ENCODE data around the gene LRCOL1.

The LRCOL1 gene

GRCh38 chr12:132604151-132604618 lies 6.2 kb downstream of the LRCOL1 start:
- DNase-seq = no peak
- Histone ChIP-seq H3F3A (ENCODE audit: insufficient read depth, low read length) (no peaks in the 10 kb centered on the region), H3K9ac (ENCODE audit: low read length) (no peak overlapping the region), H3K27ac (ENCODE audit: low read length) (no peak overlapping the region), H3K4me2 (ENCODE audit: low read depth, low read length) (no peak overlapping the region), H3K27me3 (replicated peaks; ENCODE audit: insufficient read depth, low read length) (peaks cover 15% of the 10 kb centered on the region), H3K4me1 (ENCODE audit: low read length) (no peaks in the 10 kb centered on the region), H3K9me3 (replicated peaks; ENCODE audit: insufficient read depth, low read length) (no peaks in the 10 kb centered on the region), H3K4me3 (ENCODE audit: low read length) (no peak overlapping the region), H3K79me2 (ENCODE audit: low read length) (no peaks in the 10 kb centered on the region), H3K36me3 (replicated peaks; ENCODE audit: insufficient read depth, low read length) (no peaks in the 10 kb centered on the region), H3K9me2 (replicated peaks; ENCODE audit: insufficient read depth, low read length) (no peaks in the 10 kb centered on the region), H4K20me1 (ENCODE audit: insufficient read depth, low read length) (no peaks in the 10 kb centered on the region), H2AFZ (ENCODE audit: low read length) (no peak overlapping the region)
- no peak for TF ChIP-seq EZH2phosphoT487 (IDR thresholded peaks at IDR 0.05; ENCODE audit: low read length)
- TF ChIP-seq, protein P1, sequence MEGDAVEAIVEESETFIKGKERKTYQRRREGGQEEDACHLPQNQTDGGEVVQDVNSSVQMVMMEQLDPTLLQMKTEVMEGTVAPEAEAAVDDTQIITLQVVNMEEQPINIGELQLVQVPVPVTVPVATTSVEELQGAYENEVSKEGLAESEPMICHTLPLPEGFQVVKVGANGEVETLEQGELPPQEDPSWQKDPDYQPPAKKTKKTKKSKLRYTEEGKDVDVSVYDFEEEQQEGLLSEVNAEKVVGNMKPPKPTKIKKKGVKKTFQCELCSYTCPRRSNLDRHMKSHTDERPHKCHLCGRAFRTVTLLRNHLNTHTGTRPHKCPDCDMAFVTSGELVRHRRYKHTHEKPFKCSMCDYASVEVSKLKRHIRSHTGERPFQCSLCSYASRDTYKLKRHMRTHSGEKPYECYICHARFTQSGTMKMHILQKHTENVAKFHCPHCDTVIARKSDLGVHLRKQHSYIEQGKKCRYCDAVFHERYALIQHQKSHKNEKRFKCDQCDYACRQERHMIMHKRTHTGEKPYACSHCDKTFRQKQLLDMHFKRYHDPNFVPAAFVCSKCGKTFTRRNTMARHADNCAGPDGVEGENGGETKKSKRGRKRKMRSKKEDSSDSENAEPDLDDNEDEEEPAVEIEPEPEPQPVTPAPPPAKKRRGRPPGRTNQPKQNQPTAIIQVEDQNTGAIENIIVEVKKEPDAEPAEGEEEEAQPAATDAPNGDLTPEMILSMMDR (IDR thresholded peaks at IDR 0.05; ENCODE audit: low read length) = no peak
- TF ChIP-seq EZH2 (optimal IDR thresholded peaks at IDR 0.05; ENCODE audit: low read depth, low read length) = no peak

DNA sequence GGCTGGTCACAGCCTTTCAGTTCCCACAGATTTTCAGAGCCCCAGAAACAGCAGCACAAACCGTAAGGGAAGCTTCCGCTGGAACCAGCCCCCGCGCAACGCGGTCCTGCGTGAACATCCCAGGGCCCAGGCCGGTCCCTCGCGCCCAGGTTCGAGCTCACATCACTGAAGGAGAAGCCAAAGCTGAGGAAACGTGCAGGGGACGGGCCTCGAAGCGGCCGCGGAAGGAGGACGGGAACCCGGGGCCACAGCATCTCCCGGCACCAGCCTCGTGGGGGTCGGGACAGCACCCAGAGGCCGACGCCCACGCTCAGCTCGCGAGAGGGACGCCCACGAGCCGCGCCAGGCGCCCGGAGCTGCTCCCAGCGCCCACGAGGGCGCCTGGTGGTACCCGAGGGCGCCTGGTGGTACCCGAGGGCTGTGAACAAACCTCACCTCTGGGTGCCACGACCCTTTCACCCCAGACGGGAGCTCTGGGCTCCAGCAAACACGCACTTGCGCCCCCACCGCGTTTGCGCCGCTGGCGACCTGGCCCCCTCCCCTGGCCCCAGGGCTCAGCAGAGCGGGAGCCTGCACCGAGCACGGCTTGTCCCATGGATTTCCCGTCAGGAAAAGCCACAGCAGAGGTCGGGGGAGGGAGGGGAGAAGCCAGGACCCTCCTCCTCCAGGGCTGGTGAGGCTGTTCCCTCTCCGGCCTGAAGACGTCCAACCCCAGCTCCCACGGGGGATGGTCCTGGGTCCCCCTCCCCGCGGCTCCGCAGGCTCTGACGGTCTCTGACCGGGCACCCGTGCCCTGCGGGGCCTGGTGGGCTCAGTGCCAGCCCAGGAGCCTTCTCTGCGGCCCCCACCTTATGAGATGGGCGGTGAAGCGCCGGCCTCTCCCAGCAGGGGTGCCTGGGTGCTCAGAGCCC lies 6.9 kb downstream of the LRCOL1 start:
- Histone ChIP-seq H3K4me1 (ENCODE audit: low read length) (no peaks in the 10 kb centered on the region), H4K20me1 (ENCODE audit: insufficient read depth, low read length) (no peaks in the 10 kb centered on the region), H3K4me3 (ENCODE audit: low read length) (no peak overlapping the region), H2AFZ (ENCODE audit: low read length) (no peak overlapping the region), H3K9ac (ENCODE audit: low read length) (no peak overlapping the region), H3K4me2 (ENCODE audit: low read depth, low read length) (no peak overlapping the region), H3K9me3 (replicated peaks; ENCODE audit: insufficient read depth, low read length) (no peaks in the 10 kb centered on the region), H3K27ac (ENCODE audit: low read length) (no peak overlapping the region), H3K27me3 (replicated peaks; ENCODE audit: insufficient read depth, low read length) (peaks cover 15% of the 10 kb centered on the region), H3K79me2 (ENCODE audit: low read length) (no peaks in the 10 kb centered on the region), H3K36me3 (replicated peaks; ENCODE audit: insufficient read depth, low read length) (no peaks in the 10 kb centered on the region), H3K9me2 (replicated peaks; ENCODE audit: insufficient read depth, low read length) (no peaks in the 10 kb centered on the region), H3F3A (ENCODE audit: insufficient read depth, low read length) (no peaks in the 10 kb centered on the region)
- no peak for DNase-seq
- TF ChIP-seq, protein P1 (IDR thresholded peaks at IDR 0.05; ENCODE audit: low read length) = no peak
- TF ChIP-seq EZH2phosphoT487 (IDR thresholded peaks at IDR 0.05; ENCODE audit: low read length) (no peak), EZH2 (optimal IDR thresholded peaks at IDR 0.05; ENCODE audit: low read depth, low read length) (no peak)

DNA sequence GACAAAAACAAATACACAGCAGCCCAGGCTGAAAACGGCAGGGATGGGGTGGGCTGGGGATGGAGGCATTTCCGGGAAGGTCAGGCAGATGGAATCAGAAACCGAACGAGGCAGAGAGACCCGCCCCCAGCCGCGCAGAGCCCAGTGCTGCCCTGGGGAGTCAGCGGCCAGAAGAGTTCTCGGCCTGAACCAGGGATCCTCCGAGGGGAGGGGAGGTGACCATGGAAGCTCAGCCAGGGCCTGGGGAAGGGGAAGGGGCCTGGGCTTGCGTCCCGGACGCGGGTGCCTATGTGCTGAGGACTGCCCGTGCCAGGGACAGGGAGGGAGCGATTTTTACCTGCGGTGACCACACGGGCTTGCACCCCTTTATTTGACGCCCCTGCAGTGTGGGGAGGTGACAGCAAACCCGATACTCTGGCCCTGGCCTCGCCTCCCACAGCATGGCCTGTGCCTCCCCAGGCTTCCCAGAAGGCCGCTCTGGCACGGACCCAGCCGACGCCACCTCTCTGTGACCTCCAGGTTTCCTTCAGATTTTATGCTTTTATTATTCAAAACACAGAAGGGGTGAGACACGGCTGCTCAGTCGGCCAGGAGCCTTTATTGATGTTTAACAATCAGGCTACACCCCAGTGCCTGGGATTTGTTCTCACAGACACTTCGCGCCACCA lies 7.7 kb downstream of the LRCOL1 start:
- Histone ChIP-seq H3K9ac (ENCODE audit: low read length) (no peak overlapping the region), H3K27ac (ENCODE audit: low read length) (no peak overlapping the region), H3K36me3 (replicated peaks; ENCODE audit: insufficient read depth, low read length) (no peaks in the 10 kb centered on the region), H3K9me3 (replicated peaks; ENCODE audit: insufficient read depth, low read length) (no peaks in the 10 kb centered on the region), H3K9me2 (replicated peaks; ENCODE audit: insufficient read depth, low read length) (no peaks in the 10 kb centered on the region), H4K20me1 (ENCODE audit: insufficient read depth, low read length) (no peaks in the 10 kb centered on the region), H3K4me2 (ENCODE audit: low read depth, low read length) (no peak overlapping the region), H2AFZ (ENCODE audit: low read length) (no peak overlapping the region), H3K4me1 (ENCODE audit: low read length) (no peaks in the 10 kb centered on the region), H3K27me3 (replicated peaks; ENCODE audit: insufficient read depth, low read length) (peaks cover 10% of the 10 kb centered on the region), H3K4me3 (ENCODE audit: low read length) (no peak overlapping the region), H3K79me2 (ENCODE audit: low read length) (no peaks in the 10 kb centered on the region), H3F3A (ENCODE audit: insufficient read depth, low read length) (no peaks in the 10 kb centered on the region)
- TF ChIP-seq EZH2phosphoT487 (IDR thresholded peaks at IDR 0.05; ENCODE audit: low read length) (no peak), EZH2 (optimal IDR thresholded peaks at IDR 0.05; ENCODE audit: low read depth, low read length) (no peak)
- TF ChIP-seq, protein P1 (IDR thresholded peaks at IDR 0.05; ENCODE audit: low read length) = no peak
- DNase-seq = no peak
